Measurements from ENCODE around the gene EFNB2.

DNA sequence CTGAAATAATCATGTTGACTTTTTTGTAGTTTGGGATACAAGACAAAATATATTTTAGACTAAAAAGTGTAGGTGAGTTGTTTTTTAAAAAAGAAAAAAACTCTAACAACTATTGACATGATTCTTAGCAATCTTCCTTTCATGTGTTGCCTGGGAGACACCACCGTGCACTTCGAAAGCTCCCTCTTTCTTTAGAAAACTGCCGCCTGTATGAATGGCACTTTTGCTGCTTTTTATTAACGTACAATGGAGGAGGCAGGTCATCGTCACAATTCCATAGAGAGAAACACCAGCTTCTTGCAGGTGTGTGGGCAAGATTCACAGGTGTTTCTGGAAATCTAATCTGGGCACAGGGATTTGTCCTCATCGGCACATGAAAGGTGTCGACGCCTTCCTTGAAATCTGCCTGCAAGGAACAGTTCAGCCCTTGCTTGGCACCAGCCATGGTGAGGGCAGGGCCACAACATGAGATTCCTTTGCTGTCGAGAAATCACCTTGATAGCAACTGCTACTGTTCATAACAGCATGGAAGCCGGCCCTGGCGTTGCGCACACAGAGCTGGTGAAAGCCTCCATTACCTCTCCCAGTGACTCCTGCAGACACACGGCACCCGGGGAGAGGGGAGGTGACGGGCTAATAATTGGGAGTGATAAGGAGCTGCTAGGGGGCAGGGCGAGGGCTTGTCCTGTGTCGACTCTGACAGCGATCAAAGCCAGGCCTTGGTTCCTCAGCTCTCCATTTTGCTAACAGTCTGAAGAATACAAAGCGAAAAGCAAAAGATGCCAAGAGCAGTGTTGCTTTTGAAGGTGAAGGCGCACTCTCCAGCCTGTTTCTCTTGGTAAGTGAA is 66.5 kb downstream of the EFNB2 start:
- TF ChIP-seq, protein P1, sequence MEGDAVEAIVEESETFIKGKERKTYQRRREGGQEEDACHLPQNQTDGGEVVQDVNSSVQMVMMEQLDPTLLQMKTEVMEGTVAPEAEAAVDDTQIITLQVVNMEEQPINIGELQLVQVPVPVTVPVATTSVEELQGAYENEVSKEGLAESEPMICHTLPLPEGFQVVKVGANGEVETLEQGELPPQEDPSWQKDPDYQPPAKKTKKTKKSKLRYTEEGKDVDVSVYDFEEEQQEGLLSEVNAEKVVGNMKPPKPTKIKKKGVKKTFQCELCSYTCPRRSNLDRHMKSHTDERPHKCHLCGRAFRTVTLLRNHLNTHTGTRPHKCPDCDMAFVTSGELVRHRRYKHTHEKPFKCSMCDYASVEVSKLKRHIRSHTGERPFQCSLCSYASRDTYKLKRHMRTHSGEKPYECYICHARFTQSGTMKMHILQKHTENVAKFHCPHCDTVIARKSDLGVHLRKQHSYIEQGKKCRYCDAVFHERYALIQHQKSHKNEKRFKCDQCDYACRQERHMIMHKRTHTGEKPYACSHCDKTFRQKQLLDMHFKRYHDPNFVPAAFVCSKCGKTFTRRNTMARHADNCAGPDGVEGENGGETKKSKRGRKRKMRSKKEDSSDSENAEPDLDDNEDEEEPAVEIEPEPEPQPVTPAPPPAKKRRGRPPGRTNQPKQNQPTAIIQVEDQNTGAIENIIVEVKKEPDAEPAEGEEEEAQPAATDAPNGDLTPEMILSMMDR (IDR thresholded peaks at IDR 0.05), result no peak
- TF ChIP-seq POLR2A (IDR thresholded peaks at IDR 0.05), result no peak
